Endodermal cell (in vitro differentiated cells): Measurements from ENCODE around the gene PRTG. TPM values are rescaled to one million over a fixed set of nuclear protein-coding genes. Genes with fewer than 3 reads are reported as not detected.

Experiments
- DNase-seq: peaks from one replicate; pipeline ENCODE4 v3.0.0-alpha.2; 2017
- H3K27ac ChIP-seq: 2 replicates; pipeline ENCODE4 v1.5.1; 2013; ENCODE audit warnings: mild to moderate bottlenecking, low read depth, low read length, moderate library complexity
- H3K27me3 ChIP-seq: 2 replicates; pipeline ENCODE4 v1.6.1; 2013; ENCODE audit warnings: mild to moderate bottlenecking, low read length, moderate library complexity; ENCODE audit not compliant: insufficient read depth, control insufficient read depth, poor library complexity, severe bottlenecking
- H3K36me3 ChIP-seq: 2 replicates; pipeline ENCODE4 v1.7.0; 2013; ENCODE audit warnings: mild to moderate bottlenecking, low read length, moderate library complexity; ENCODE audit not compliant: control insufficient read depth, insufficient read depth
- H3K4me1 ChIP-seq: one replicate; pipeline ENCODE4 v1.7.0; 2013; ENCODE audit warnings: low read length; ENCODE audit not compliant: control insufficient read depth, insufficient read depth
- H3K4me3 ChIP-seq: 2 replicates; pipeline ENCODE4 v1.5.1; 2013; ENCODE audit warnings: mild to moderate bottlenecking, low read length, moderate library complexity
- H3K9ac ChIP-seq: 2 replicates; pipeline ENCODE4 v1.6.1; 2013; ENCODE audit warnings: mild to moderate bottlenecking, low read length, moderate library complexity; ENCODE audit not compliant: poor library complexity, severe bottlenecking; ENCODE audit errors: extremely low read depth
- H3K9me3 ChIP-seq: 2 replicates; pipeline ENCODE4 v1.6.1; 2013; ENCODE audit warnings: mild to moderate bottlenecking, low read length, moderate library complexity; ENCODE audit not compliant: control insufficient read depth
- H3K27ac Mint-ChIP-seq: 2 replicates; pipeline ENCODE4 v1.8.0; 2020; ENCODE audit warnings: mixed read lengths
- H3K27me3 Mint-ChIP-seq: 2 replicates; pipeline ENCODE4 v1.8.0; 2021; ENCODE audit warnings: mild to moderate bottlenecking, mixed read lengths; ENCODE audit not compliant: insufficient read depth
- H3K36me3 Mint-ChIP-seq: 2 replicates; pipeline ENCODE4 v1.8.0; 2020; ENCODE audit warnings: low read depth, mixed read lengths
- H3K4me1 Mint-ChIP-seq: 2 replicates; pipeline ENCODE4 v1.8.0; 2020; ENCODE audit warnings: mixed read lengths
- H3K4me3 Mint-ChIP-seq: 2 replicates; pipeline ENCODE4 v1.8.0; 2020; ENCODE audit warnings: mild to moderate bottlenecking, moderate library complexity, mixed read lengths
- H3K9me3 Mint-ChIP-seq: 2 replicates; pipeline ENCODE4 v1.8.0; 2020; ENCODE audit warnings: mild to moderate bottlenecking, mixed read lengths
- WGBS, 2 experiments: methylation state at CpG; one replicate each; pipeline versions ENCODE4 v1.1.5 to v1.1.7; 2013; ENCODE audit warnings: missing lambda C conversion rate in 2 of 2, mixed read lengths in 1 of 2; ENCODE audit not compliant: insufficient coverage in 1 of 2, insufficient read length in 1 of 2; 5-methylcytosine and 5-hydroxymethylcytosine counted together
- total RNA-seq, 2 donors: library from RNA; stranded (reverse); fragmentation: NEBNext Ultra II Directional in 1 of 2; extraction: Animal tissue kit (Norgen Biotek cat#: 25700) in 1 of 2; gene quantifications; 2 replicates in 1 of 2; 3 replicates in 1 of 2; pipeline ENCODE4 v1.2.1, GENCODE V29; 2021
- TF ChIP-seq, protein P1 (sequence below): fragments of 200-600 bp; sonication (generic); conservative IDR thresholded peaks from 2 replicates; pipeline ENCODE4 v1.5.0; 2021; ENCODE audit warnings: antibody characterized with exemption, mild to moderate bottlenecking

PRTG gene
- total RNA-seq, 2 donors from 2014 or later, result 32.6 to 51.5 TPM

DNA sequence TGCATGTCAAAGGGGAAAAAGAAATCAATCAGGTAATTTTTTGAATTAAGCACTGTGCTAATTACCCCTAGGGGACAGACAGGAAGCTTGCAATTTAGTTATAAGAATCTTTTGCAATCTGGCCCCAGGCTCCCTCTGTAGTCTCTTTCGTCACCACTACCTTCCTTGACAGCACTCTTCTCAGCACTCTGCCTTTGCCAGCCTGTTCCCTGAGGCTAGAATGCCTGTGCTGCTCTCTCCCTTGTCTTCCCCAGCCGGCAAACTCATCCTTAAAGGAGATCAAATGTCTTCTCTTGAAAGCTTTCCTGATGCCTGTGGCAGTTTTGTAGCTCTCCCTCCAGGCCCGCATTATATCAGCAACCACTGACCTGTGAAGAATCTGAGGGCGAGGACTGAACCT, 32.4 kb upstream of the PRTG start:
- Histone ChIP-seq H3K27ac (peak overlapping the region; percentile 69), H3K9ac (no peak overlapping the region), H3K4me3 (no peak overlapping the region), H3K9me3 (no peaks in the 10 kb centered on the region), H3K4me1 (no peaks in the 10 kb centered on the region), H3K27me3 (peaks cover 38% of the 10 kb centered on the region), H3K36me3 (no peaks in the 10 kb centered on the region)
- H3K9me3 Mint-ChIP-seq, result no peaks in the 10 kb centered on the region
- H3K27ac Mint-ChIP-seq, result no peak overlapping the region
- DNase-seq, result no peak
- WGBS, 2 experiments, result 46 to 76% methylated on average over 2 to 4 of the region's 4 CpGs
- peaks cover 63% of the 10 kb centered on the region for H3K27me3 Mint-ChIP-seq
- H3K4me3 Mint-ChIP-seq, result no peak overlapping the region
- TF ChIP-seq, protein P1, sequence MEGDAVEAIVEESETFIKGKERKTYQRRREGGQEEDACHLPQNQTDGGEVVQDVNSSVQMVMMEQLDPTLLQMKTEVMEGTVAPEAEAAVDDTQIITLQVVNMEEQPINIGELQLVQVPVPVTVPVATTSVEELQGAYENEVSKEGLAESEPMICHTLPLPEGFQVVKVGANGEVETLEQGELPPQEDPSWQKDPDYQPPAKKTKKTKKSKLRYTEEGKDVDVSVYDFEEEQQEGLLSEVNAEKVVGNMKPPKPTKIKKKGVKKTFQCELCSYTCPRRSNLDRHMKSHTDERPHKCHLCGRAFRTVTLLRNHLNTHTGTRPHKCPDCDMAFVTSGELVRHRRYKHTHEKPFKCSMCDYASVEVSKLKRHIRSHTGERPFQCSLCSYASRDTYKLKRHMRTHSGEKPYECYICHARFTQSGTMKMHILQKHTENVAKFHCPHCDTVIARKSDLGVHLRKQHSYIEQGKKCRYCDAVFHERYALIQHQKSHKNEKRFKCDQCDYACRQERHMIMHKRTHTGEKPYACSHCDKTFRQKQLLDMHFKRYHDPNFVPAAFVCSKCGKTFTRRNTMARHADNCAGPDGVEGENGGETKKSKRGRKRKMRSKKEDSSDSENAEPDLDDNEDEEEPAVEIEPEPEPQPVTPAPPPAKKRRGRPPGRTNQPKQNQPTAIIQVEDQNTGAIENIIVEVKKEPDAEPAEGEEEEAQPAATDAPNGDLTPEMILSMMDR, result no peak
- peaks cover 1% of the 10 kb centered on the region for H3K4me1 Mint-ChIP-seq
- H3K36me3 Mint-ChIP-seq, result no peaks in the 10 kb centered on the region

DNA sequence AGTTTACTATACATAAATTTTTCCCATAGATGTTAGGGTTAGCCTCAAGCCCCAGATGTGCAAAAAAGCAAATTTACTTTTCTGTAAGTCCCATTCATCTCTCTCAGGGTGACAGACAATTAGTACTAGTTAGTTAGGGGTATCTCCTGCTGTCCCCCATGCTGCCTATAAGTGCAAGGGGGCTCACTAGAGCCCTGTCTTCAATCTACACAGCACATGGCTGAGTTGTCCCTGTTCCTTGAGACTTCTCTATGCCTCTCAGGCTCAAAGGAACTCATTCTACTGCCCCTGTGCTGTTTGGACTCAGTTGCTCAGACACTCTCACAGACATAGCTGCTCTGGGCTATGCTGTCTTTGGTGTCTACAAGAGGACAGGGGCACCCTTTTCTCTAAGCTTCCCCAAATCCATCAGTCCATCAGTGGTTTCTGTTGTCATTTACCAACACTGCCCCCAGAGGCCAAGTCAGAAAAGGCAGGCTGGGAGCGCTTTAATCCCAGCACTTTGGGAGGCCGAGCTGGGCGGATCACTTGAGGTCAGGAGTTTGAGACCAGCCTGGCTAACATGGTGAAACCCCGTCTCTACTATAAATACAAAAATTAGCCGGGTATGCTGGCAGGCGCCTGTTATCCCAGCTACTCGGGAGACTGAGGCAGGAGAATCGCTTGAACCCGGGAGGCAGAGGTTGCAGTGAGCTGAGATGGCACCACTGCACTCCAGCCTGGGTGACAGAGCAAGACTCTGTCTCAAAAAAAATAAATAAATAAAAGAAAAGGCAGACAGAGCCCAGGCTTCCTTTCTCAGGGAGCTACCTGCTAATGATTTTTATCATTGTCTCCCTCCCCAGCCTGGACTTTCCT, 31.4 kb upstream of the PRTG start:
- Histone ChIP-seq H3K36me3 (no peaks in the 10 kb centered on the region), H3K9ac (no peak overlapping the region), H3K27ac (peak overlapping the region; percentile 69), H3K9me3 (no peaks in the 10 kb centered on the region), H3K4me1 (no peaks in the 10 kb centered on the region), H3K4me3 (no peak overlapping the region), H3K27me3 (peaks cover 31% of the 10 kb centered on the region)
- Mint-ChIP-seq H3K4me1 (peaks cover 1% of the 10 kb centered on the region), H3K27me3 (peaks cover 54% of the 10 kb centered on the region), H3K4me3 (no peak overlapping the region), H3K27ac (no peak overlapping the region), H3K9me3 (no peaks in the 10 kb centered on the region), H3K36me3 (no peaks in the 10 kb centered on the region)
- TF ChIP-seq, protein P1, result peak; percentile 76
- WGBS, 2 experiments, result 73 to 82% methylated on average over 9 of the region's 9 CpGs
- peak; percentile 93 for DNase-seq

DNA sequence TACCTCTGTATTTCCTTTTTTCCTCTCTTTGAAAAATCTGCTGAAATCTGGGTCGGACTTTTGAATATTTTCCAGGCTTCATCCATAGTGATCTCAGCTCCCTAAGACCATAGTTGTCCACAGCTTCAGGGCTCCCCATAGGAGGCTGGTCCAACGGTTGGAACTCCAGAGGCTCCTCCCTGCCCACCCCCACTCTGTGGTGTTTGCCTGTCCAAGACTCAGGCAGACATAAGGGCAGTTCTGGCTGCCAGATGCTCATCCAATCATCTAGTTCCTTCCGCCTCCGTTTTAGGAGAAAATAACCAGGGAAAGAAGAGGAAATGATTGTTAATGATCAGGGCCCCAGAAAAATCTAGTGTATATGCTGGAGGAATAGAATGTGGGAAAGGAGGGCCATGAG, 27.9 kb upstream of the PRTG start:
- H3K4me1 Mint-ChIP-seq, result peaks cover 1% of the 10 kb centered on the region
- peaks cover 4% of the 10 kb centered on the region for H3K27me3 ChIP-seq
- H3K27me3 Mint-ChIP-seq, result peaks cover 36% of the 10 kb centered on the region
- no peak overlapping the region for H3K9ac ChIP-seq
- no peaks in the 10 kb centered on the region for H3K36me3 Mint-ChIP-seq
- H3K9me3 Mint-ChIP-seq, result no peaks in the 10 kb centered on the region
- TF ChIP-seq, protein P1, result no peak
- H3K27ac ChIP-seq, result no peak overlapping the region
- DNase-seq, result no peak
- no peaks in the 10 kb centered on the region for H3K36me3 ChIP-seq
- no peak overlapping the region for H3K4me3 ChIP-seq
- no peak overlapping the region for H3K27ac Mint-ChIP-seq
- WGBS, 2 experiments, result 85 to 88% methylated on average over 3 to 4 of the region's 4 CpGs
- no peak overlapping the region for H3K4me3 Mint-ChIP-seq
- H3K9me3 ChIP-seq, result no peaks in the 10 kb centered on the region
- no peaks in the 10 kb centered on the region for H3K4me1 ChIP-seq
